Hippocampal formation (tissue), 2 donors: Measurements from ENCODE around the gene CRACR2A.

ENCODE experiments used
- DNase-seq, 2 donors: peaks; one replicate each; lab custom pipeline; 2025; lab: John Stamatoyannopoulos, UW

Gene CRACR2A

DNA sequence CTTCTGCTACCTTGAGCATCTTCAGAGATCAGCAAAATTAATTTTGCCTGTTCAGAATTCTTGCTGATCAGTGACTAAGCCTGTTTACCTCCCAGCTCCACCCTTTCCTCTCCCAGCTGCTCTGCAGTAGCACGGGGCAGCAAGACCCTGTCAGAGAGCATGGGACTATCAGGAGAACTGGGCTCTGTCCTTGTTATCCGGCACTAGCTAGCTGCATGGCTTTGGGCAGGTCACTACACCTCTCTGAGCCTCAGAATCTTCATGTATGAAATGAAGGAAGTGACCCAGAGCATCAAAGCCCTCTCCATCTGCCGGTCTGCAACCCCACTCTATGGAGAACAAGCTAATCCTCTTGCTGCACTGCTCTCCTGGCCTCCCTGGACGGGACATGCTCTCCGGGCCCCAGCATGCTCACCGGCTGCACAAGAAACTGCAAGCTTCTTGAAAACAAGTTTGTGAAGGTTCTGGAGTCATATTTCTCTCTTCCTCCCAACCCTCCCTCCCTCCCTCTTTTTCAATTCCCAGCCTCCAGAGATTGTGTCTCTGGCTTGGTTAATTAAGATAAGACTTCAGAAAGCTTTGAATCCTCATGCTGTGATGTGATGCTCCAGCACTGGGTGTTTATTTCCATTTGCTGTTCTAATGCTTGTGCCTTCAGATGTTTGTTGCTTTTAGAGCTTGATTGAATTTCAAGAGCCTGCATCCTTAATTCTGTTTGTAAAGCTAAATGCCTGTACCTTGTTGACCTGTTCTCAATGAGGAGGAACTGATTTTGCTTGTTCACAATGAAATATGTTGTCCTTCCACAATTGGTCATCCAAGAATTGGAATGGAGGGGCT, 101.1 kb downstream of the CRACR2A start:
- no peak for DNase-seq

DNA sequence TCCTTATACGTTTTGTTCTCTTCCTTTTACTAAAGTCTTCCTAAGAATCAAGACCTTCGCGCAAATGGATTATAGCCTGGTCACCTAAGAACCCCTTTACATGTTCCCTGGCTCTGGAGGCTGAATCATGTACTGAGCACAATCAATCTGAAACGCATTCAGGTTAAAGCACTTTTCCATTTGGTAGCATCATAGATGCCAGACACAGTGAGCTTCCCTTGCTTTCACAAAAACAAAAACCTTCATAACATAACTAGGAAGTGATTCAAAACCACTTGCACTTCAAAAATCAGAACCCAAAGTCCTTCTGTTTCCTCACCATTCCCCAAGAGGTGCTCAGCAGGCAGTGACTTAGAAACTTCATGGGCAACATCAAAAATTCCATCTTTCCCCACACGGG, 105.4 kb downstream of the CRACR2A start:
- no peak for DNase-seq

GRCh38 chr12:3646561-3647241, 106.2 kb downstream of the CRACR2A start:
- no peak for DNase-seq

- no peak for DNase-seq
Measured at GRCh38 chr12:3645091-3645490, 107.8 kb downstream of the CRACR2A start.

DNA sequence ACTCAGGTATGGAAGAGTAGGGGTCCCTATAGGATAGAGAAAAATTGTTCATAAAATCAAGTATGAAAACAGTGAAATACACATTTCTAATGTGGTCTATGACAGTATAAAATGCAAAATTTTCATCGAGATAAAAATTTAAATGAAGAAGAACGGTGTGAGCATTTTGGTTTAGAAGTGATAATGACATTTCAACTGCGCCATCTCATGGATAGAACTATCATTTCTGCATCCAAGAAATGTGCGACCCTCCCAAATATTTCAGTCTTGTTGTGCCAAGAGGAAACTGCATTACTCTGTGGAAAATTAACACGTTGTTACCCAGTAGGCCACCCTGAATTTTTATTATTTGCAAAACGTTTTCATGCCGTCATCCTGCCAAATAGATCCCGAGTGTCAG, 108.8 kb downstream of the CRACR2A start:
- no peak for DNase-seq

- DNase-seq: no peak
Measured at GRCh38 chr12:3641428-3642018, 111.4 kb downstream of the CRACR2A start.

GRCh38 chr12:3636328-3636727, 116.6 kb downstream of the CRACR2A start:
- DNase-seq: no peak

- no peak for DNase-seq
Measured at GRCh38 chr12:3634348-3634747, 118.6 kb downstream of the CRACR2A start.

- no peak for DNase-seq
Measured at GRCh38 chr12:3633396-3633795, 119.5 kb downstream of the CRACR2A start.

- DNase-seq: no peak
Measured at GRCh38 chr12:3632754-3633153, 120.2 kb downstream of the CRACR2A start.

DNA sequence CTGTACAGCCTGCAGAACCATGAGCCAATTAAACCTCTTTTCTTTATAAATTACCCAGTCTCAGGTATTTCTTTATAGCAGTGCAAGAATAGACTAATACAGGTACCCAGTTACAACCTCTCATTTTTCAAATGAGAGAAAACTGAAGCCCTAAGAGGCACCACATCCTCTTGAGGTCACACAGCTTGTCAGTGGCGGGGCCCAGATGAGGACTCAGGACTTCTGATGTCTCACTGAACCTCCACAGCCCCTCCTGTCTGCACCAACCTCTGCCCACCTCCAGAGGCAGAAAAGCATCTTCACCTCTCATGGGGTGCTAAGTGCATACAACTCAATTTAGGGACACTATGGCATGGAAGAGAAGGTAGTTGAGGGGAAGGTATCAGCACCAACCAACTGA, 120.7 kb downstream of the CRACR2A start:
- DNase-seq: no peak

GRCh38 chr12:3631759-3632158, 121.2 kb downstream of the CRACR2A start:
- no peak for DNase-seq

GRCh38 chr12:3631272-3631637, 121.7 kb downstream of the CRACR2A start:
- DNase-seq: no peak

DNA sequence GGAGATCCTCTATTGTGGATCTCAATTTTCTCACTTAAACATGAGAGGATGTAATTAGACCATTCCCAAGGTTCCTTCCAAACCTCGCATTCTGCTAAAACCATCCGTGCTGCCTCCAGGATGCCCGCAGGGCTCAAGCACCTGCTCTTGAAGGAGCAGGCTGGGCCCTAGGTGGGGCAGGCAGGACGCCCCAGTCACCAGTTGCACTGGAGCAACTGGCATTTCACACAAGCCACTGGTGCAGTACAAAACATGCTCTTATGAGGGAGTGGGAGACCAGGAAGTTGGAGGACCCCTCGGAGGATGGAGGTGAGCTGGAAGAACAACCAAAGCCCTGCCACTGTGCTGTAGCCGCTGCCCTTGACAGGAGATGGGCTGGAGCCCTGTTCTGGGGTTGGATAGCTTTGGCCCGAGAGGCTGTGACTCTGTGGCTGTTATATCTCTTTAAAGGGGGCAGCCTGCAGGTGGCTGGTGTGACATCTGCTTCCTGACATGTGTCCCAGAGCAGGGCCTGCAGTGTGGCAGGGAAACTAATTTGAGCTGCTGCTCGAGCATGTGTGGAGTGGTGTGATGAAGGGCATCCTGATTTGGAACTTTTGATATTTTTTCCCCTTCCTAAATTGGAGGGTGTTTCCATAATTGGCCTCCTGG, 122.2 kb downstream of the CRACR2A start:
- DNase-seq: no peak

DNA sequence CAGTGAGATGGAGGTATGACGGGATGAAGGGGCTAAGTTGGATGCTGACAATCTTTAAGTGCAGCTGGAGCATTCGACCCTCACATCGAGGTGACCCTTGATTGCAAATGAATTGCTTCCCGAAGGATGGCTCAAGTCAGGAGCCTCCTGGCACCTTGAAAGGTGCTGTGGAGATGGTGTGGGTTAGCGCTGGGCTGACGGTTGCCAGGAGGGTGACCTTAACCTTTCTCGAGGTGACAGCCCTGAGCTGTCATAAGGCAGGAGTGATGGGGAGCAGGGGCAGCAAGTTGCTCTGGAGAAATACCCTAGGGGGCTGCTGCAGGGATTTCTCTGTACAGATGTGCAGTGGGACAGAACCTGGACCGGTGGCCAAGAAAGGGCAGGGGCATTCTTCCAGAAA, 122.8 kb downstream of the CRACR2A start:
- DNase-seq: no peak

- DNase-seq: no peak
Measured at GRCh38 chr12:3629057-3629830, 123.7 kb downstream of the CRACR2A start.

DNA sequence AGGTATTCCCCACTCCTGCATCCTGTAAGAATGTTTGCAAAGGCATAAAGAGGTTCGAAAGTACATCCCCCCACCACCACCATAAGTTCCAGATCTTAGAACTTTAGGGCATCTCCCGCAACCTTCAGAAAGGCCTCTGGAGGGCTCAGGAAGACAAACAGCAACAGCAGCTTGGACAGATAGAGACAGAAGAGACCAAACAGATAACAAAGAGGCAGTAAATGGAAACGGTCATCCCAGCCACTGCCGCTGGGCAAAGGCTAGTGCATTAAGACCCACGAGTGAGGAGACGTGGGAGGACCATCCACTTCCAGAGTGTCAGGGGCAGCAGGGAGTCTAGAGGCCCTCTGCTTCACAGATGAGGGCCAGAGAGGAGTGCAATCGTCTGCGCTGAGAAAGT, 124.3 kb downstream of the CRACR2A start:
- DNase-seq: no peak

- DNase-seq: no peak
Measured at GRCh38 chr12:3627336-3627735, 125.6 kb downstream of the CRACR2A start.

DNA sequence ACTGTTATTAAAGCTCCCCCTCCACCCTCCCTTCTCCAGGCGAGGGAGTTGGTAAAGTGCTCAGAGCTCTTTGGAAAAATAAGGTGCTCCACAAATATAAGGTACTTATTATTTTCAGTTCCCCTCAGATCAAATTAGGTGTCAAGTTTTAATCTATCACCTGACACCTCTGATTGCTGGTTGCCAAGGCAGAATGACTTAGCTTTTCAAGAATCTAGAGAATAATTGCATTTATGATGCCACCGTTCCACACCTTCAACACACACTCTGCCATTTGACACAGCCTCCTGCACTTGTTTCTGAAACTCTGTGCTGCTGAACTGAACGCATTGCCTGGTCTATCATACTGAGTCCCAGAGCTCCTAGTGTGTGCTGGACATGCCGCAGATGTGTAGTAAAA, 128.6 kb downstream of the CRACR2A start:
- DNase-seq: no peak

GRCh38 chr12:3622822-3623690, 129.9 kb downstream of the CRACR2A start:
- DNase-seq: no peak
